Measurements from ENCODE around the gene ZNF557. TPM values are rescaled to one million over a fixed set of nuclear protein-coding genes. Genes with fewer than 3 reads are reported as not detected.

ZNF557 gene
- total RNA-seq, 4 donors from 2014 or later, result 3.9 to 5.3 (median 4.3) TPM

GRCh38 chr19:7120499-7120898, 51.0 kb downstream of the ZNF557 start:
- no peak overlapping the region for H3K27ac ChIP-seq
- intact Hi-C loops (cut with DNase I; ENCODE audit: low total_unique reads), result no loop called here
- H3K36me3 ChIP-seq, result peaks cover 0 to 66% of the 10 kb centered on the region in 2 donors
- no peaks in the 10 kb centered on the region for H3K9me3 ChIP-seq
- no peaks in the 10 kb centered on the region for H3K27me3 ChIP-seq
- TF ChIP-seq POLR2A (IDR thresholded peaks at IDR 0.05) (no peak), CTCF (IDR thresholded peaks at IDR 0.05 in 4 of 5, conservative IDR thresholded peaks at IDR 0.05 in 1 of 5) (no peak)
- H3K4me3 ChIP-seq, result no peak overlapping the region
- no peak for DNase-seq
- in situ Hi-C loops (cut with MboI; ENCODE audit: low sequenced_read_pairs in 4 of 4), result no loop called here
- ATAC-seq, result no peak
- no peaks in the 10 kb centered on the region for H3K4me1 ChIP-seq

GRCh38 chr19:7122701-7123100, 53.2 kb downstream of the ZNF557 start:
- Histone ChIP-seq H3K4me3 (no peak overlapping the region), H3K27ac (no peak overlapping the region), H3K9me3 (peaks cover 0 to 11% (median 6%) of the 10 kb centered on the region in 3 donors), H3K27me3 (no peaks in the 10 kb centered on the region), H3K36me3 (peaks cover 0 to 75% of the 10 kb centered on the region in 2 donors), H3K4me1 (no peaks in the 10 kb centered on the region)
- ATAC-seq (no peak), DNase-seq (no peak)
- intact Hi-C loops (cut with DNase I; ENCODE audit: low total_unique reads), result no loop called here
- no peak for TF ChIP-seq CTCF (IDR thresholded peaks at IDR 0.05 in 4 of 5, conservative IDR thresholded peaks at IDR 0.05 in 1 of 5)
- TF ChIP-seq POLR2A (IDR thresholded peaks at IDR 0.05), result no peak
- in situ Hi-C loops (cut with MboI; ENCODE audit: low sequenced_read_pairs in 4 of 4), result no loop called here

- DNase-seq, result no peak
- TF ChIP-seq POLR2A (IDR thresholded peaks at IDR 0.05) (no peak), CTCF (IDR thresholded peaks at IDR 0.05 in 4 of 5, conservative IDR thresholded peaks at IDR 0.05 in 1 of 5) (no peak)
- Histone ChIP-seq H3K4me3 (no peak overlapping the region), H3K4me1 (no peaks in the 10 kb centered on the region), H3K9me3 (peaks cover 0 to 11% (median 6%) of the 10 kb centered on the region in 3 donors), H3K27me3 (no peaks in the 10 kb centered on the region), H3K36me3 (peaks cover 0 to 85% of the 10 kb centered on the region in 2 donors), H3K27ac (peak overlapping the region in 1 of 4 donors; percentile 7)
- in situ Hi-C loops (cut with MboI; ENCODE audit: low sequenced_read_pairs in 4 of 4), result no loop called here
- ATAC-seq, result no peak
- intact Hi-C loops (cut with DNase I; ENCODE audit: low total_unique reads), result no loop called here
These were observed 55.3 kb downstream of the ZNF557 start for GRCh38 chr19:7124782-7125181.

GRCh38 chr19:7125221-7125620, 55.7 kb downstream of the ZNF557 start:
- TF ChIP-seq POLR2A (IDR thresholded peaks at IDR 0.05) (no peak), CTCF (IDR thresholded peaks at IDR 0.05 in 4 of 5, conservative IDR thresholded peaks at IDR 0.05 in 1 of 5) (no peak)
- no peak for ATAC-seq
- Histone ChIP-seq H3K9me3 (peaks cover 0 to 11% (median 6%) of the 10 kb centered on the region in 3 donors), H3K36me3 (peaks cover 0 to 85% of the 10 kb centered on the region in 2 donors), H3K27ac (peak overlapping the region in 1 of 4 donors; percentile 7), H3K27me3 (no peaks in the 10 kb centered on the region), H3K4me3 (no peak overlapping the region), H3K4me1 (no peaks in the 10 kb centered on the region)
- in situ Hi-C loops (cut with MboI; ENCODE audit: low sequenced_read_pairs in 4 of 4) (no loop called here), intact Hi-C loops (cut with DNase I; ENCODE audit: low total_unique reads) (no loop called here)
- no peak for DNase-seq

GRCh38 chr19:7126132-7126531, 56.6 kb downstream of the ZNF557 start:
- peaks cover 0 to 11% (median 6%) of the 10 kb centered on the region in 3 donors for H3K9me3 ChIP-seq
- intact Hi-C loops (cut with DNase I; ENCODE audit: low total_unique reads), result no loop called here
- no peak for ATAC-seq
- no peak for TF ChIP-seq CTCF (IDR thresholded peaks at IDR 0.05 in 4 of 5, conservative IDR thresholded peaks at IDR 0.05 in 1 of 5)
- TF ChIP-seq POLR2A (IDR thresholded peaks at IDR 0.05), result no peak
- H3K27me3 ChIP-seq, result no peaks in the 10 kb centered on the region
- no peak overlapping the region for H3K27ac ChIP-seq
- no peaks in the 10 kb centered on the region for H3K4me1 ChIP-seq
- H3K4me3 ChIP-seq, result no peak overlapping the region
- in situ Hi-C loops (cut with MboI; ENCODE audit: low sequenced_read_pairs in 4 of 4), result no loop called here
- peaks cover 0 to 84% of the 10 kb centered on the region in 2 donors for H3K36me3 ChIP-seq
- DNase-seq, result no peak

Data from gastrocnemius medialis (tissue), 4 donors.